GM21526 (cell line): Measurements from ENCODE around the gene TM7SF3.

ENCODE experiments used
- ATAC-seq: cut with Tn5 transposase; IDR thresholded peaks from one replicate; pipeline ENCODE4 v1.9.1; 2021; ENCODE audit warnings: moderate library complexity; ENCODE audit not compliant: unreplicated experiment, low FRiP score

The TM7SF3 gene

DNA sequence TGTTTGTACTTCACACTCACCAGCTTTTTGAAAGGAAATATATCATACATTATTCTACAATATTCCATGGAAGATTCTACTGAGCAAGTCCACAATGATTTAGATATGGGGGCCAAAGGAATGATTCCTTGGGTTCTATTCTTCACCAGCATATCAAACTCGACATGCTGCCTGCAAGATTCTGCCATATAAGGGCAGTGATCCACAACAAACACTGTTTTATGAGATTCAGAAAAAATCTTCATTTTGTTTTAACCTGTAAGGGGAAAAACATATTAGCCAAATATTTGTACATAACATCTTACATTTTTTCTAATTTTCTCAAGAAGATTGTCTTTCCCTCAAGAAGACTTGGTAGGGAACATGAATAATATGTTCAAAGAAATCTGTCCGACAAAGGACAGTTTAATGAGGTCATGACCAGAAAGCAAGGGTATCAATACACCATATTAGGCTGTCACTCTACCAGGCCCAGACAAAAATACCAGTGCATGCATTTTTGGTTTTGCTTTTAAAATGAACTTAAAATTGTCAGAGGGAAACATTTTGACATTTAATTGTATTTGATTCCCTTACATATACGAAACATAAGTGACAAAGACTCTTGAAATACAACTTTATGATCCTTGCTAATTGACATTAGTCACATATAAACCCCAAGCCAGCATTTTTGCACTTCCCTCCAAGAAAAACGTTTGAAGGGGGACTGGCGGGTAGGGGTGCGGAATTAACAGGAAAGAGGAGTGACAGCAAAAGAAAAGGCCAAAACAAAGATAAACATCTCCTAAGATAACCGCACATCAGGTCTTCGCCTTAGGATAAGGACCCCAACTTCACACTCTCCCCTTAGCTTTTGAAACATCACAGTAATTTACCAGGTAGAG is 77.4 kb downstream of the TM7SF3 start:
- no peak for ATAC-seq

GRCh38 chr12:26935636-26936378 is 78.4 kb downstream of the TM7SF3 start:
- ATAC-seq, result no peak

GRCh38 chr12:26929590-26929989 is 84.6 kb downstream of the TM7SF3 start:
- ATAC-seq, result no peak

DNA sequence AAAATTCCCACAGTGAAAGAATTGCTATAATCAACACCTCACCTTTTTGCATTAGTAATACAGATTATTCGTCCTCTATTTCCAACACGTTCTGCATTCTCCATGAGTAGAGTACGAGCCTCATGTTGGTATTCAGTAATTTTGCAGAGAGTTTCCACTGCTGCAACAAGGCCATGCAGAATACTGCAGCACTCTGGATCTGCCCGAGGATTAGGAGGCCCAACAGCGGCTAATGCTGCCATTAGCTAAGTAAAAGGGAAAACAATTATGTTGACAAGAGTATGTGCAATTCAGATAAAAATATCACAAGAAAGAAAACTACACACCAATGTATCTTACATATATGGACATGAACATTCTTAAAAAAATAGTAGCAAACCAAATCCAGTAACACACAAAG is 85.5 kb downstream of the TM7SF3 start:
- no peak for ATAC-seq
